SH-SY5Y (cell line): ENCODE data around the gene KLC1.

Experiments
- GATA2 ChIP-seq: IDR thresholded peaks from 2 replicates; pipeline ENCODE4 v1.6.1; 2011; ENCODE audit warnings: mild to moderate bottlenecking, low read depth, low read length
- GATA3 ChIP-seq: IDR thresholded peaks from 2 replicates; pipeline ENCODE4 v1.6.1; 2011; ENCODE audit warnings: low read depth, mild to moderate bottlenecking, low read length, moderate library complexity

Gene KLC1

GRCh38 chr14:103732868-103733620, 104.0 kb downstream of the KLC1 start:
- TF ChIP-seq GATA3 (no peak), GATA2 (no peak)

GRCh38 chr14:103733651-103734050, 104.6 kb downstream of the KLC1 start:
- TF ChIP-seq GATA2 (no peak), GATA3 (no peak)

GRCh38 chr14:103734081-103734888, 105.3 kb downstream of the KLC1 start:
- TF ChIP-seq GATA3 (no peak), GATA2 (no peak)

GRCh38 chr14:103735022-103735421, 106.0 kb downstream of the KLC1 start:
- TF ChIP-seq GATA2 (no peak), GATA3 (no peak)

- TF ChIP-seq GATA3 (no peak), GATA2 (no peak)
These were observed 106.4 kb downstream of the KLC1 start for GRCh38 chr14:103735439-103735814.

- TF ChIP-seq GATA2 (no peak), GATA3 (no peak)
These were observed 107.0 kb downstream of the KLC1 start for GRCh38 chr14:103735815-103736545.

- no peak for TF ChIP-seq GATA3
- no peak for TF ChIP-seq GATA2
These were observed 107.8 kb downstream of the KLC1 start for GRCh38 chr14:103736546-103737431.

GRCh38 chr14:103737432-103738045, 108.5 kb downstream of the KLC1 start:
- TF ChIP-seq GATA2 (no peak), GATA3 (no peak)

- no peak for TF ChIP-seq GATA2
- no peak for TF ChIP-seq GATA3
These were observed 109.2 kb downstream of the KLC1 start for GRCh38 chr14:103738166-103738565.

GRCh38 chr14:103738701-103739451, 109.9 kb downstream of the KLC1 start:
- no peak for TF ChIP-seq GATA3

GRCh38 chr14:103739466-103739792, 110.4 kb downstream of the KLC1 start:
- TF ChIP-seq GATA2 (no peak), GATA3 (no peak)

GRCh38 chr14:103739793-103740501, 110.9 kb downstream of the KLC1 start:
- TF ChIP-seq GATA2: no peak
- TF ChIP-seq GATA3: no peak
